Keratinocyte (primary cell): ENCODE data around the gene MAGEA1. TPM values are rescaled to one million over a fixed set of nuclear protein-coding genes. Genes with fewer than 3 reads are reported as not detected.

ENCODE experiments used
- DNase-seq: peaks from one replicate; pipeline ENCODE4 v3.0.0-alpha.2; 2011; ENCODE audit warnings: low read depth, missing footprints, low spot score
- FAIRE-seq: peaks from 2 replicates; lab custom pipeline; 2011; peaks lifted over from hg19 to GRCh38; lab: Jason Lieb, UNC
- H2AFZ ChIP-seq: 2 replicates; pipeline ENCODE4 v1.6.0; 2012; ENCODE audit warnings: low read length, control low read depth, inconsistent platforms; ENCODE audit not compliant: control insufficient read depth
- H3K27ac ChIP-seq: 2 replicates; pipeline ENCODE4 v1.5.1; 2011; ENCODE audit warnings: low read length; ENCODE audit not compliant: control insufficient read depth, insufficient read depth
- H3K27me3 ChIP-seq: 3 replicates; pipeline ENCODE4 v1.6.0; 2011; ENCODE audit warnings: low read length; ENCODE audit not compliant: control insufficient read depth, insufficient read depth; ENCODE audit errors: extremely low read depth
- H3K36me3 ChIP-seq, 2 experiments: 2 replicates in 1 of 2; 3 replicates in 1 of 2; pipeline ENCODE4 v1.5.1; 2011; ENCODE audit warnings: low read length in 2 of 2, mild to moderate bottlenecking in 1 of 2; ENCODE audit not compliant: control insufficient read depth in 2 of 2, insufficient read depth in 2 of 2; ENCODE audit errors: extremely low read depth in 1 of 2
- H3K4me1 ChIP-seq: 3 replicates; pipeline ENCODE4 v1.5.1; 2011; ENCODE audit warnings: low read length; ENCODE audit not compliant: control insufficient read depth, insufficient read depth; ENCODE audit errors: extremely low read depth
- H3K4me2 ChIP-seq: 3 replicates; pipeline ENCODE4 v1.6.0; 2011; ENCODE audit warnings: low read depth, low read length; ENCODE audit not compliant: control insufficient read depth, insufficient read depth; ENCODE audit errors: extremely low read depth
- H3K4me3 ChIP-seq, 3 experiments: fragments of 200-600 bp in 1 of 3; sonication (generic) in 1 of 3; 2 replicates in 2 of 3; 3 replicates in 1 of 3; pipeline ENCODE4 v1.5.1; 2011 to 2016; ENCODE audit warnings: low read length in 3 of 3, mild to moderate bottlenecking in 3 of 3, control low read depth in 2 of 3, inconsistent platforms in 1 of 3, low read depth in 1 of 3, mixed read lengths in 1 of 3, mixed run types in 1 of 3, moderate library complexity in 1 of 3; ENCODE audit not compliant: control insufficient read depth in 2 of 3, insufficient read depth in 2 of 3; ENCODE audit errors: extremely low read depth in 1 of 3
- H3K79me2 ChIP-seq: 2 replicates; pipeline ENCODE4 v1.6.0; 2012; ENCODE audit warnings: low read length; ENCODE audit not compliant: control insufficient read depth, insufficient read depth
- H3K9ac ChIP-seq: 3 replicates; pipeline ENCODE4 v1.6.0; 2011; ENCODE audit warnings: low read length; ENCODE audit not compliant: control insufficient read depth, insufficient read depth; ENCODE audit errors: extremely low read depth
- H3K9me1 ChIP-seq: 3 replicates; pipeline ENCODE4 v1.6.0; 2011; ENCODE audit warnings: low read length; ENCODE audit not compliant: control insufficient read depth, insufficient read depth; ENCODE audit errors: extremely low read depth
- H3K9me3 ChIP-seq: 2 replicates; pipeline ENCODE4 v1.5.1; 2012; ENCODE audit warnings: low read depth, low read length; ENCODE audit not compliant: control insufficient read depth
- H4K20me1 ChIP-seq: 3 replicates; pipeline ENCODE4 v1.6.0; 2011; ENCODE audit warnings: low read length; ENCODE audit not compliant: control insufficient read depth, insufficient read depth; ENCODE audit errors: extremely low read depth
- CTCF ChIP-seq, 3 experiments: IDR thresholded peaks in 1 of 3; conservative IDR thresholded peaks in 1 of 3; optimal IDR thresholded peaks in 1 of 3; 2 replicates in 2 of 3; 3 replicates in 1 of 3; pipeline versions ENCODE3 to v1.5.1; 2011; ENCODE audit warnings: low read length in 3 of 3, mild to moderate bottlenecking in 3 of 3, moderate library complexity in 2 of 3, control low read depth in 1 of 3, inconsistent platforms in 1 of 3; ENCODE audit not compliant: insufficient read depth in 2 of 3; ENCODE audit errors: extremely low read depth in 1 of 3
- EZH2 ChIP-seq: IDR thresholded peaks from one replicate; pipeline ENCODE4 v1.6.1; 2012; ENCODE audit warnings: inconsistent platforms, mild to moderate bottlenecking, low read length, moderate library complexity
- dilution Hi-C: fragments of 300-500 bp; cut with MboI; formaldehyde crosslinking; loops from one replicate; pipeline ENCODE4 v1.7.0; 2020; ENCODE audit warnings: low sequenced_read_pairs; ENCODE audit not compliant: extremely low pct_ligation_motif_present
- polyA plus RNA-seq, 5 experiments: library from polyadenylated mRNA; depleted of rRNA in 3 of 5; stranded (reverse) in 3 of 5; stranded (forward) in 1 of 5; unstranded in 1 of 5; fragments of >200 nt; gene quantifications; 1 replicate in 1 of 5; 2 replicates in 3 of 5; 3 replicates in 1 of 5; pipeline versions ENCODE4 v1.2.1 to v1.2.3, GENCODE V29; 2011 to 2012; ENCODE audit warnings: missing spikeins in 2 of 5, low read depth in 1 of 5, low replicate concordance in 1 of 5

MAGEA1 gene
- polyA plus RNA-seq, 1 donor (not counting 4 experiments of a cell fraction or from before 2014, with no cell fraction given), result not detected

DNA sequence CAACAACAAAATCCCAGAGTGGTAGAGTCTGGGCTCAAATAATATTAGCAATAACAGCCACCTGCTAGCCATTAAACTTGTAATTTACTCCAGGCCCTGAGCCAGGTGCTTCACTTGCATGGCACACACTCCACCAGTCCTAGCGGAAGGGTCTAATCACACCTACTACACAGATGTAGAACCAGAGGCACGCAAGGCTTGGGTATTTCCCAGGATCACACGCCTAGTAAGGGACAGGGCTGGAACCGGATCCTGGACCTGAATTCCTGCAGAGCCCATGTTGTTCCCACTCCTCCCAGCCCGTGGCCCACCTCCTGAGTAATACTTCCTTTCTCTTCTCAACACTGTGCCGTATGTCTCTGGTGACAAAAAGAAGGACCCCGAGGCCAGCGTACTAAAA lies 5.7 kb downstream of the MAGEA1 start:
- no peak for FAIRE-seq
- dilution Hi-C loops, result no loop called here
- Histone ChIP-seq H3K27me3 (no peaks in the 10 kb centered on the region), H3K9me1 (no peaks in the 10 kb centered on the region), H3K9ac (no peak overlapping the region), H3K4me2 (no peak overlapping the region), H3K4me1 (no peaks in the 10 kb centered on the region), H3K4me3 (no peak overlapping the region), H2AFZ (no peak overlapping the region), H3K79me2 (no peaks in the 10 kb centered on the region), H4K20me1 (no peaks in the 10 kb centered on the region), H3K9me3 (no peaks in the 10 kb centered on the region), H3K36me3 (no peaks in the 10 kb centered on the region), H3K27ac (no peak overlapping the region)
- TF ChIP-seq CTCF (optimal IDR thresholded peaks at IDR 0.05 in 1 of 3, IDR thresholded peaks at IDR 0.05 in 1 of 3, conservative IDR thresholded peaks at IDR 0.05 in 1 of 3; ENCODE audit: extremely low read depth in 1 of 3, insufficient read depth in 2 of 3, low read length in 3 of 3), result no peak
- TF ChIP-seq EZH2, result no peak
- no peak for DNase-seq

DNA sequence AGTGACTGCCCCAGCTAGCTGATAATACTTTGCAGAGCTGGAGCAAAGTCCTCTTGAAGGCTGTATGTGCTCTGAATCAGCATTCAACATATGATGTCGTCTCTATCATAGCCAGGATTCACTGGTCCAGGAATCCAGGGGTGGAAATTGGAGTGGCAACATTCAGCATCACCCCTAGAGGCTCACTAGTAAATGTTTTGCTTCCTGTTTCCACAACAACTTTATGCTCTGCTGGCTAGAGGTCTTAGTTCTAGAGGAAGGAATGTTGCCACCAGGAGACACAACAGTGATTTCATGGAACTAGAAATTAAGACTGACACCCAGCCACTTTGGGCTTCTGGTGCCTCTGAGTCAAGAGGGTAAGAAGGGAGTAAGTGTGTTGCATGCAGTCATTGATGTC lies 11.3 kb downstream of the MAGEA1 start:
- Histone ChIP-seq H3K4me1 (no peaks in the 10 kb centered on the region), H3K4me2 (no peak overlapping the region), H3K79me2 (no peaks in the 10 kb centered on the region), H2AFZ (no peak overlapping the region), H3K9ac (no peak overlapping the region), H3K4me3 (no peak overlapping the region), H3K9me3 (no peaks in the 10 kb centered on the region), H3K27me3 (no peaks in the 10 kb centered on the region), H4K20me1 (no peaks in the 10 kb centered on the region), H3K36me3 (no peaks in the 10 kb centered on the region), H3K9me1 (no peaks in the 10 kb centered on the region), H3K27ac (no peak overlapping the region)
- DNase-seq (no peak), FAIRE-seq (no peak)
- TF ChIP-seq EZH2 (no peak), CTCF (optimal IDR thresholded peaks at IDR 0.05 in 1 of 3, IDR thresholded peaks at IDR 0.05 in 1 of 3, conservative IDR thresholded peaks at IDR 0.05 in 1 of 3; ENCODE audit: extremely low read depth in 1 of 3, insufficient read depth in 2 of 3, low read length in 3 of 3) (no peak)
- dilution Hi-C loops, result no loop called here
